KMS-11 (cell line): ENCODE measurements around the gene LHX3.

ENCODE experiments used
- H2AFZ ChIP-seq: fragments of 200-600 bp; sonication (generic); 2 replicates; pipeline ENCODE4 v1.6.1; 2016; ENCODE audit warnings: antibody characterized with exemption, mixed run types, low read depth
- H3K27ac ChIP-seq: fragments of 200-600 bp; sonication (generic); 2 replicates; pipeline ENCODE4 v1.6.1; 2016; ENCODE audit warnings: mild to moderate bottlenecking, mixed run types
- H3K27me3 ChIP-seq: fragments of 200-600 bp; sonication (generic); 2 replicates; pipeline ENCODE4 v1.6.1; 2017; ENCODE audit warnings: mild to moderate bottlenecking, low read depth, mixed run types, moderate library complexity; ENCODE audit not compliant: insufficient read depth
- H3K36me3 ChIP-seq: fragments of 200-600 bp; sonication (generic); 2 replicates; pipeline ENCODE4 v1.6.1; 2017; ENCODE audit warnings: mild to moderate bottlenecking, mixed run types; ENCODE audit not compliant: insufficient read depth
- H3K4me1 ChIP-seq: fragments of 200-600 bp; sonication (generic); 2 replicates; pipeline ENCODE4 v1.6.1; 2016; ENCODE audit warnings: mild to moderate bottlenecking, low read depth, mixed run types; ENCODE audit not compliant: poor library complexity, severe bottlenecking
- H3K4me2 ChIP-seq: fragments of 200-600 bp; sonication (generic); 2 replicates; pipeline ENCODE4 v1.7.0; 2016; ENCODE audit warnings: mild to moderate bottlenecking, mixed run types
- H3K4me3 ChIP-seq: fragments of 200-600 bp; sonication (generic); IDR thresholded peaks from 2 replicates; pipeline ENCODE4 v1.6.1; 2017; ENCODE audit warnings: low read depth, low read length, mixed read lengths; ENCODE audit not compliant: insufficient read depth
- H3K79me2 ChIP-seq: fragments of 200-600 bp; sonication (generic); 2 replicates; pipeline ENCODE4 v1.6.1; 2016; ENCODE audit warnings: low read depth, mixed run types; ENCODE audit not compliant: insufficient read depth
- H3K9ac ChIP-seq: fragments of 200-600 bp; sonication (generic); 2 replicates; pipeline ENCODE4 v1.6.1; 2016; ENCODE audit warnings: mild to moderate bottlenecking, mixed run types
- H4K20me1 ChIP-seq: fragments of 200-600 bp; sonication (generic); 2 replicates; pipeline ENCODE4 v1.6.1; 2016; ENCODE audit warnings: mild to moderate bottlenecking, mixed run types; ENCODE audit not compliant: insufficient read depth
- TF ChIP-seq, protein P1 (sequence below): fragments of 200-600 bp; sonication (generic); conservative IDR thresholded peaks from 2 replicates; pipeline ENCODE4 v1.6.1; 2017; ENCODE audit warnings: low read depth, mild to moderate bottlenecking, antibody characterized with exemption, low read length, moderate library complexity, mixed read lengths

The LHX3 gene

DNA sequence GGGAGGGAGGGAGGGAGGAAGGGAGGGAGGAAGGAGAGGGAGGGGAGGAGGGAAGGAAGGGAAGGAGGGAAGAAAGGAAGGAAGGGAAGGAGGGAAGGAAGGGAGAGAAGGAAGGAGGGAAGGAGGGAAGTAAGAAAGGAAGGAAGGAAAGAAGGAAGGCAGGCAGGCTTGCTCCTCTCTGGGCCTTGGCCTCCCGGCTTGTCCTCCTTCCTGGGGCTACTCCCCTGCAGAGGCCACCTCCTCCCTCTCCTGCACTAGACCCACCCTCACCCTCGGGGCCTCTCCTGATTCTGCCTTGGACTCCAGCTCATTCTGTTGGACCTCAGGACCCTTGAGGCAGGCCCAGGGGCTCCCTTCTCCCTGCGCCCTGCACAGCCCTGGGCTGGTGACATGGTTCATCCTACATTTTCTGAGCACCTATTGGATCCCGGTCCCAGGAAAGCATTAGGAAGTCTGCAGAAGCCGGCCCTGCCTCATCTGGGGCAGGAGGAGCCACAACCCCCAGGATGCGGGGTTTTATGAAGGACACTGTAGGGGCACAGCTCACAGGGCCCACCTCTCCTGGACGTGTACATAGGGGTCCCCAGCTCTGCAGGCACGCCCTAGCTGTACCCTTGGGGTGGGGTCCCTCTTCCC lies 23.0 kb downstream of the LHX3 start:
- no peaks in the 10 kb centered on the region for H3K4me1 ChIP-seq
- no peaks in the 10 kb centered on the region for H3K79me2 ChIP-seq
- H4K20me1 ChIP-seq, result no peaks in the 10 kb centered on the region
- H2AFZ ChIP-seq, result no peak overlapping the region
- no peaks in the 10 kb centered on the region for H3K36me3 ChIP-seq
- H3K27ac ChIP-seq, result no peak overlapping the region
- peaks cover 91% of the 10 kb centered on the region for H3K27me3 ChIP-seq
- H3K4me3 ChIP-seq, result no peak overlapping the region
- H3K9ac ChIP-seq, result no peak overlapping the region
- TF ChIP-seq, protein P1, sequence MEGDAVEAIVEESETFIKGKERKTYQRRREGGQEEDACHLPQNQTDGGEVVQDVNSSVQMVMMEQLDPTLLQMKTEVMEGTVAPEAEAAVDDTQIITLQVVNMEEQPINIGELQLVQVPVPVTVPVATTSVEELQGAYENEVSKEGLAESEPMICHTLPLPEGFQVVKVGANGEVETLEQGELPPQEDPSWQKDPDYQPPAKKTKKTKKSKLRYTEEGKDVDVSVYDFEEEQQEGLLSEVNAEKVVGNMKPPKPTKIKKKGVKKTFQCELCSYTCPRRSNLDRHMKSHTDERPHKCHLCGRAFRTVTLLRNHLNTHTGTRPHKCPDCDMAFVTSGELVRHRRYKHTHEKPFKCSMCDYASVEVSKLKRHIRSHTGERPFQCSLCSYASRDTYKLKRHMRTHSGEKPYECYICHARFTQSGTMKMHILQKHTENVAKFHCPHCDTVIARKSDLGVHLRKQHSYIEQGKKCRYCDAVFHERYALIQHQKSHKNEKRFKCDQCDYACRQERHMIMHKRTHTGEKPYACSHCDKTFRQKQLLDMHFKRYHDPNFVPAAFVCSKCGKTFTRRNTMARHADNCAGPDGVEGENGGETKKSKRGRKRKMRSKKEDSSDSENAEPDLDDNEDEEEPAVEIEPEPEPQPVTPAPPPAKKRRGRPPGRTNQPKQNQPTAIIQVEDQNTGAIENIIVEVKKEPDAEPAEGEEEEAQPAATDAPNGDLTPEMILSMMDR, result no peak
- H3K4me2 ChIP-seq, result no peak overlapping the region

DNA sequence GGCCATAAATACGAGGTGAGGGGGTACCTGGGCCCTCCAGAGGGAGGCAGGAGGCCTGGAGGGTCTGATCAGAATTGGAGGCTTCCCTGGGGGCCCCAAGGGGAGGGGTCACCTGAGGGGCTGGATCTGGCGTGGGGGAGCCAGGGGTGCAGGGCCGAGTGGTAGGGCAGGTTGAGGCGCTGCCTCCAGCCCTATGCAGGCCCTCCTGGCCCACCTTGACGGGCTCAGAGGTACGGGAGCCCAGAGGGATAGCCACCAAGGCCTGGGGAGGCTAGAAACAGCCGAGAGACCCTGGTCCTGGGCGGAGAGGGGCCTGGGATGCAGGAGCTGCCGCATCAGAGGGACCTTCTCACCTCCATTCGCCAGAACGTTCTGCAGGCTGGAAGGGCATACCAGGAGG lies 24.3 kb downstream of the LHX3 start:
- Histone ChIP-seq H4K20me1 (no peaks in the 10 kb centered on the region), H3K79me2 (no peaks in the 10 kb centered on the region), H2AFZ (no peak overlapping the region), H3K27me3 (peaks cover 96% of the 10 kb centered on the region), H3K4me1 (no peaks in the 10 kb centered on the region), H3K27ac (no peak overlapping the region), H3K4me3 (no peak overlapping the region), H3K36me3 (no peaks in the 10 kb centered on the region), H3K9ac (no peak overlapping the region), H3K4me2 (no peak overlapping the region)
- TF ChIP-seq, protein P1, result no peak

DNA sequence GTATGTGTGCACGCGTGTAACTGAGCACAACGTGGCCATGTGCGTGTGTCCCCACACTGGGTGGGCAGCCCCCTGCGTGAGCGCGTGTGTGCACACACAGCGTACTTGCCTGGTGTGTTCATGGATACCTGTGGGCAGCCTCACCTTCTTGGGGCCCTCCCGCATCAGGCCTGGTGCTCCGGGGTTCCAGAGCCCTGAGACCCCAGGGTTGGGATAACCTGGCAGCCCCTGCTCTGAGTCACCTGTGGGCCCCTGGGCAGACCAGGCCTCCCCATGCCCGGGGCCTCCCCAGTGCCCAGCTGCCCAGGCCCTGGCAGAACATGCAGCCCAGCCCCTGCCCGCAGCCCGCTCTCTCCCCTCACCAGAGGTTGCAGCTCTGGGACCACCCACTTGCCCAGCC lies 25.2 kb downstream of the LHX3 start:
- TF ChIP-seq, protein P1, result no peak
- Histone ChIP-seq H3K4me3 (no peak overlapping the region), H3K27ac (no peak overlapping the region), H2AFZ (no peak overlapping the region), H3K9ac (no peak overlapping the region), H3K36me3 (no peaks in the 10 kb centered on the region), H3K27me3 (peaks cover 97% of the 10 kb centered on the region), H3K4me2 (no peak overlapping the region), H3K4me1 (no peaks in the 10 kb centered on the region), H3K79me2 (no peaks in the 10 kb centered on the region), H4K20me1 (no peaks in the 10 kb centered on the region)

DNA sequence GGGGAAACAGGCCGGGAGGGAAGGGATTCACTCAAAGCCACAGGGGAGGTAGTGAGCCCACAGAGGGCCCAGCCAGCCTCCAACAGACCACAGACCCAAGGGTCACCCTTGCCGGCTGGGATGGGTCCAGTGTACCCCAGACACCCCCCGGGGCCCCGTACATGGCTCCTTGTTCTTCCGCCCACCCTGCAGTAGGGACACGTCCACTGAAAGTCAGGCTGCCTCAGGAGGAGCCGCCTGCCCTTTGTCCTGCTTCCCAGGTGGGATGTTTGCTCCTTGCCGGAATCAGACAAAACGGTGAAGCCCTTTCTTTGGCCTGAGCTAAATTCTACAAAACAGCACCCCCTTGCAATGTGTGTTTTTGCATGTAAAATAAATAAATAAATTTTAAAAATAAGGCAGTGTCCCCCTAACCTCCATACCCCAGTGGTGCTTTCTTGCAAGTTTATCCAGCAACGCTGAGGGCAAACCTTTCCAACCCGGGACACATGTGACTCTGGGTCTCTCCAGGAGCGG lies 25.8 kb downstream of the LHX3 start:
- TF ChIP-seq, protein P1, result no peak
- no peak overlapping the region for H3K9ac ChIP-seq
- H3K4me1 ChIP-seq, result no peaks in the 10 kb centered on the region
- H2AFZ ChIP-seq, result no peak overlapping the region
- H3K27me3 ChIP-seq, result peaks cover 92% of the 10 kb centered on the region
- H3K4me3 ChIP-seq, result no peak overlapping the region
- H3K79me2 ChIP-seq, result no peaks in the 10 kb centered on the region
- H3K36me3 ChIP-seq, result no peaks in the 10 kb centered on the region
- H4K20me1 ChIP-seq, result no peaks in the 10 kb centered on the region
- no peak overlapping the region for H3K4me2 ChIP-seq
- no peak overlapping the region for H3K27ac ChIP-seq
